Spleen (tissue), 7 donors: ENCODE data around the gene CD8B2.

ENCODE experiments used
- CTCF ChIP-seq, 11 experiments: fragments of 200-600 bp in 7 of 11; fragments of 450-650 bp in 4 of 11; sonication (generic) in 4 of 11; IDR thresholded peaks in 8 of 11; conservative IDR thresholded peaks in 3 of 11; 1 replicate in 7 of 11; 2 replicates in 4 of 11; pipeline versions ENCODE4 v1.4.0 to v1.8.0; 2016 to 2021; ENCODE audit warnings: antibody characterized with exemption in 11 of 11, inconsistent platforms in 4 of 11, mild to moderate bottlenecking in 1 of 11
- POLR2A ChIP-seq, 3 donors: fragments of 450-650 bp; IDR thresholded peaks; one replicate each; pipeline ENCODE4 v1.5.1; 2017; ENCODE audit warnings: antibody characterized with exemption in 3 of 3, mild to moderate bottlenecking in 1 of 3
- donor health status: DM: no; HTN: no; CAD: no; lungs with moderate emphysema.
- donor health status: DM: no; HTN: no; CAD: no.
- donor health status: DM: no; HTN: no; CAD: no.

DNA sequence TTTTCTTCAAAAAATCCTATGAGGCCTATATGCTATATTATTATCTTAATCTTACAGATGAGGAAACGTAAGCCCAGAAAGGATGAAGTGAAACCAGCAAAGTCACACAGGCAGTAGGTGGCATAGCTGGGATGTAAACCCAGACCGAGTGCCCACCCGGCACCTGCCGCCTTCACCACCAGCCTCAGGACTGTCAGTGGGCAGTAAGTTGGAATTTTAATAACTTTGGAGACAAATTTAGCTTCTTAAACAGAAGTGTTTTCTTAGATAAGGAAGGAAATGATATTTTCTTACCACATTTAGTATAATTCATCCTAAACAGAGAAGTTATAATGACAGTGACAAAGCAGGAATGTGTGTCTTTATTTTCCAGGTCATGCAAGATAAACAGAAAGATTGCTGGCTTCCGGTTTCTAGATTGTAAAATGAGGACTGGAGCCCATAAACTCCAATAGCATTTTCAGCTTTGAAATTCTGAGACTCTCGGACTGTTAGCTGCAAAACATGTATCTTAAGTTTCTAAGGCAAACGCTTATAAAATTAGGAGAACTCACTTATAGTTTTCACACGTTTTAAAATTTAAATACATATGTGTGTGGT, 59.3 kb downstream of the CD8B2 start:
- no peak for TF ChIP-seq POLR2A (IDR thresholded peaks at IDR 0.05)
- no peak for TF ChIP-seq CTCF (IDR thresholded peaks at IDR 0.05 in 8 of 11, conservative IDR thresholded peaks at IDR 0.05 in 3 of 11)
